GM19328 (cell line): ENCODE data around the gene CYP17A1.
"Not testable (repeated sequence)": the region's sequence is repeated elsewhere in the genome, so short reads cannot be mapped to it uniquely, and the experiment has no call there.

Source experiments
- ATAC-seq: cut with Tn5 transposase; IDR thresholded peaks from one replicate; pipeline ENCODE4 v1.9.1; 2021; ENCODE audit warnings: mild to moderate bottlenecking, moderate library complexity; ENCODE audit not compliant: unreplicated experiment

CYP17A1 gene

GRCh38 chr10:102838276-102838927 is 1.2 kb upstream of the CYP17A1 start:
- not testable (repeated sequence) for ATAC-seq

GRCh38 chr10:102835007-102835482 is 2.2 kb downstream of the CYP17A1 start:
- ATAC-seq = no peak

- ATAC-seq = no peak
Observed at GRCh38 chr10:102834143-102834542, 3.1 kb downstream of the CYP17A1 start.

- ATAC-seq = no peak
Observed at GRCh38 chr10:102832987-102833386, 4.2 kb downstream of the CYP17A1 start.

- no peak for ATAC-seq
Observed at GRCh38 chr10:102832248-102832647, 5.0 kb downstream of the CYP17A1 start.

GRCh38 chr10:102831322-102832071 is 5.7 kb downstream of the CYP17A1 start:
- no peak for ATAC-seq

- ATAC-seq = no peak
Observed at GRCh38 chr10:102827597-102827975, 9.6 kb downstream of the CYP17A1 start.

GRCh38 chr10:102826148-102826796 is 10.9 kb downstream of the CYP17A1 start:
- ATAC-seq = no peak

GRCh38 chr10:102824664-102825063 is 12.5 kb downstream of the CYP17A1 start:
- ATAC-seq = no peak

GRCh38 chr10:102822222-102822621 is 15.0 kb downstream of the CYP17A1 start:
- no peak for ATAC-seq

- not testable (repeated sequence) for ATAC-seq
Observed at GRCh38 chr10:102820008-102820407, 17.2 kb downstream of the CYP17A1 start.

- no peak for ATAC-seq
Observed at GRCh38 chr10:102819054-102819453, 18.2 kb downstream of the CYP17A1 start.

- ATAC-seq = no peak
Observed at GRCh38 chr10:102817175-102817574, 20.0 kb downstream of the CYP17A1 start.

- no peak for ATAC-seq
Observed at GRCh38 chr10:102815790-102816549, 21.2 kb downstream of the CYP17A1 start.

GRCh38 chr10:102814873-102815661 is 22.1 kb downstream of the CYP17A1 start:
- no peak for ATAC-seq

GRCh38 chr10:102814453-102814871 is 22.8 kb downstream of the CYP17A1 start:
- ATAC-seq = no peak

- ATAC-seq = no peak
Observed at GRCh38 chr10:102813734-102814452, 23.3 kb downstream of the CYP17A1 start.

GRCh38 chr10:102813017-102813541 is 24.1 kb downstream of the CYP17A1 start:
- no peak for ATAC-seq

- no peak for ATAC-seq
Observed at GRCh38 chr10:102812231-102812876, 24.9 kb downstream of the CYP17A1 start.
